GM18517 (cell line): Measurements from ENCODE around the gene FBXL16.
A peak's percentile ranks its signal among the peaks of the same experiment; 100 is the strongest.
"Not testable (repeated sequence)": the region's sequence is repeated elsewhere in the genome, so short reads cannot be mapped to it uniquely, and the experiment has no call there.

ENCODE experiments used
- ATAC-seq: cut with Tn5 transposase; IDR thresholded peaks from one replicate; pipeline ENCODE4 v1.9.1; 2021; ENCODE audit warnings: mild to moderate bottlenecking, moderate library complexity; ENCODE audit not compliant: unreplicated experiment

Gene FBXL16

DNA sequence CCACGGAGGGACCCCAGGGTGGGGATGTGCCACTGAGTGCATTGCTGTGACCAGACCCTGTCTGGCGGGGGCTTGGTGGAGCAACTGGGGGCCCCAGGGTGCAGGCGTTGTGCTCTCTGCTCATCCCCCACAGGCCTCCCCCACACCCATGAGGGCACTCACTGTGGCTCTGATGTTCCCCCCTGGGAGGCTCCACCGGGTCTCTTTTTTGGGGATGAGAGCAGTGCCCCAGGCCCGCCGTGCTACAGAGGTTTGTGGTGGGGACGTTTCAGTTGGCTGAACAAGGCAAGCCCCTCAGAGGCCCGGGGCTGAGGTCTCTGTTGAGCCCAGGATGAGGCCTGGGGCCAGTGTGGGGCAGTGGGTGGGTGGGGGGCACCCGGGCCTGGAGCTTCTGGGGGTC is 18.1 kb upstream of the FBXL16 start:
- no peak for ATAC-seq

DNA sequence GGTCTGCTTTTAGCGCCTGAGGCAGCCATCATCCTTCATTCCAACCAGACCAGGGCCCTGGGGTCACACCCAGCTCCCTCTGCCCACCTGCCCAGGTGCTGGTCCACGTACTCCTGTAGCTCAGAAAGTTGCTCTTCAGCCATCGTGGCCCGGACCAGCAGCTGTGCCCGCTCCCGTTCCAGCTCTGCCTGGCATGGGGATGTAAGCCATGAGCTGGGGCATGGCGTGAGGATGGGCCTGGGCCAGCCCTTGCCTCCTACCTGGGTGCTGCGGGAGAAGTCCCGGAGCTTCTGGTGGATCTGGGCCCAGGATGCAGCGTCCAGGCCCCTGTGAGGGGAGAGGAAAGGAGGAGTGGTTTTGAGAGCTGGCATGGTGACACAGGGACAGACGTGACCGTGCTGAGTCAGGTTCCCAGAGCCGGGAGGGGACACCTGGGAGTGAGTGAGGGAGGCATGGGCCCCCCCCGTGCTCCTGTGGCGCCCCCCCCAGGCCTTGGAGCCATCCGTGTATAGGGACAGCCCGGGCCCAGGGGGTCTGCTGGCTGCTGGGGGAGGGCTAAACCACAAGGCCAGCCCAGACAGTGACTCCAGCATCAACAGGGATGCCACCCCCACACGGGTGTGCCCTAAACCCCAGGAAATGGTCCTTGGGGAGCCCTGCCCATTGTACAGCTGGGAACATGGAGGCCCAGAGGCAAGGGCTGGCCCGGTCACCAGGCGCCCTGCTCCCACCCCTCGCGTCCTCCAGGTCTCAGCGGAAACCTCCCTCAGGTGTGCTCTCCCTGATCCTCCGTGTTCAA is 17.4 kb upstream of the FBXL16 start:
- ATAC-seq, result no peak

DNA sequence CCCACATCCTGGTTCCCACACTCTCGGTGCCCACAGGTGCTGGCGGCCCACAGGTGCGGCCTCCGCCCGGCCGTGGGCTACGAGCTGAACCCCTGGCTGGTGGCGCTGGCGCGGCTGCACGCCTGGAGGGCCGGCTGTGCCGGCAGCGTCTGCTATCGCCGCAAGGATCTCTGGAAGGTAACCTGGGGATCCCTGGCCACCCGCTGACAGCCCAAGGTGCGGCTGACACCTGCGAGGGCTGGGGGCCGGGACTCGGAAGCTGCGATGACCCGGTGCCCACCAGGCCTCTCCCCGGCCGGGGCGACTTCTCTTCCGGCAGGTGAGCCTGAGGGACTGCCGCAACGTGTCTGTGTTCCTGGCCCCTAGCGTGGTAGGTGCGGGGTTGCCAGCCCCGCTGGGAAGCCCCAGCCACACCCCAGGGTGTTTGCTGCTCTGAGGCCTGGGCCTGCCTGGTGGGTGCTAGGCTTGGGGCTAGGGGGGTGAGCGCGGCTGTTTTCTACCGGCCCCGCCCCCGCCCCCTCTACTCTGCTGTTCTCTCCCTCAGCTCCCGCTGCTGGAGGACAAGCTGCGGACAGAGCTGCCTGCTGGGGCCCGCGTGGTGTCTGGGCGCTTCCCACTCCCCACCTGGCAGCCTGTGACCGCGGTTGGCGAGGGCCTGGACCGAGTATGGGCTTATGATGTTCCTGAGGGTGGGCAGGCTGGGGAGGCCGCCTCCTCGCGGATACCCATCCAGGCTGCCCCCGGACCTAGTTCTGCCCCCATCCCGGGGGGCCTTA is 16.4 kb upstream of the FBXL16 start:
- ATAC-seq, result no peak

DNA sequence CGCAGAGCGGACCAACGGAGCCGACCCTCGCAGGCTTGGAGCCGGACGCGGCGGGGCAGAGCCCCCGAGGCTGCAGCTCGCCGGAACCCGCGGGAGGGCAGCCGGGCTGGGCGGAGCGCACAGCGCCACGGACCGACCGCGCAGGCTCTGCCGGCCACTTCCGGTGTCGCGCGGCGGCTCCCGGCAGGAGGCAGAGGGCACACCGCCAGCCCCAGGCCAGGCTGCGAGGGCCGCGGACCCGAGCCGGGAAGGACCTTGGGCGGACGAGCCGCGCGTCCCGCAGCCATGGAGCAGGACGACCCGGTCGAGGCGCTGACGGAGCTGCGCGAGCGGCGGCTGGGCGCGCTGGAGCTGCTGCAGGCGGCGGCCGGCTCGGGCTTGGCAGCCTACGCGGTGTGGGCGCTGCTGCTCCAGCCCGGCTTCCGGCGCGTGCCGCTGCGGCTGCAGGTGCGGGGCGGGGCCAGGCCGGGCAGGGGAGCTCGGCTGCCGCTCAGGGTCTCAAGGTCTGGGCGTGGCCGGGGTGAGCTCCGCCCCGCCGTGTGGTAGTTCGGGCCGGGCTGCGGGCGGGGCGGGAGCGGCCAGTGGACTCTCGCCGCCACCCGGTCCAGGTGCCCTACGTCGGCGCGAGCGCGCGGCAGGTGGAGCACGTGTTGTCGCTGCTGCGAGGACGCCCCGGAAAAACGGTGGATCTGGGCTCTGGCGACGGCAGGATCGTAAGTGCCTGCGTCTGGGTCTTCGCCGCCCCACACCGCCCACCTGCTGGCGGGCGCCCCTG is 15.6 kb upstream of the FBXL16 start, which contains the start of gene ANTKMT:
ANTKMT (plus strand) TSS at position 157 of the 775 bp plus-strand sequence; CDS start at position 286, 129 bp downstream.
- peak; percentile 67 for ATAC-seq

DNA sequence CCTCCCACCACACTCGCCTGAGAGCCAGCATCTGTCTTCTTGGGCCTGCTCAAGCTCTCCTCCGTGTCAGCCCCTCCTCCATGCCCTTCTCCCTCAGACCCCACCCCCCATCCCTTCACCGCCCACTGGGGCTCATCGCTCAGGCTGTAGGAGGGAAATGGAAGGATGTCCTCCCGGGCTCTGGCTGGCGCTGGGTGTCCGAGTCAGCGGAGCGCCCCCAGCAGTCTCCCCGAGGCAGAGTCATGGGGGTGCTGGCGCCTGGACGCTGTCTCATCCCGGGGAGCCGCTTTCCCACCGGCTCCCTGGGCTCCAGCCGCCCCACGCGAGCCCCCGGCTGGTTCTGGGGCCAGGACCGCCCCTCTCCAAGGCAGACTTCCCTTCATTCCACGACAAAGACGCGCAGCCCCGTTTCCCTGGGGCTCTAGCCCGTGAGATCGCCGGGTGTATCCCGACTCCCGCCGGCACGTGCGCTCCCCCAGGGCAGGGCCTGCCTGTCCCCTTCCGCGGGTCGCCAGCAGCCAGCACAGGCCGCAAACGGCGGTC is 14.9 kb upstream of the FBXL16 start:
- peak; percentile 10 for ATAC-seq

DNA sequence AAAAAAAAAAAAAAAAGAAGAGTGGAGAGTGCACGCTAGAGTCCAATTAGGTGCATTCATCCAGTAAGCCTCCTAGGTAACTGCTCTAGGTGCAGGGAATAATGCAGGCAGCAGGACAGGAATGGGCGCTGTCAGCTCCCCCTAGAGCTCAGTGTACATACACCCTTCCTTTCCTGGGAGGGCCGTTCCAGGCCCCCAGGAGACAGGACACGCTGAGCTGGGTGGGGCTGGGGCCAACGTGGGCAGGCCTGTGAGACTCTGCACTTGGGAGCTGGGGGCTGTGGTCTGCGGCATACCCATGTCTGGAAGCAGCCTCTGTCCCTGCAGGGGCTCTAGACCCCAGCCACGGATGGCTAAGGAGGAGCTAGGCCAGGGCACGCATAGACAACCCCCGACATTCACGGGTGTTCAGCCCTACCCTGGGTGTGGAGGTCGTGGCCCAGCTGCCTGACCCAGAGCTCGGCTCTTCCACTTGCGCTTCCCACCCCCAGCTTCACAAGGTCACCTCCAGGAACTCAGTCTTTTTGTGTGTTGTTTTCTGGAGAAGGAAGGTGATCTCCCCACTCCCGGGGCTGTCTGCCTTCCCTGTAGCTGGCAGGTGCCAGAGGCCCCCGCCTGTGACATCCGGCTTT is 14.3 kb upstream of the FBXL16 start:
- ATAC-seq, result peak; percentile 22

DNA sequence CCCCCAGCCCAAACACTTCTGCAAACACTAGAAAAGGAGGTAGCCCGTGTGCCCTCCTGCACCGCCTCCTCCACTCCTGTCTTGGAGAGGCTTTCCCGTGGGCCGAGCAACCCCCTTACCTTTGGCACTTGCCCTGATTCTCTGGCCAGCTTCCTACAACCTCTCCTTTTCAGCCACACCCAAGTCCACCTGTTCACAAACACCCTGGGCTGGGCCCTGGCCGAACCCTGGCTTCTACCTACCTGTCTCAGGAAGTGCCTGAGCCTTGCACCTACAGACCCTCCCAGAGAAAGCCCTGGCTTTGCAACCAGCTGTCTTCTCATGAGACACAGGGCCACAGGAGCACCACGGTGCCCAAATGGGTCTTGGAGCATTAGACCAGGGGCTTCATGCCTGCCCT is 13.3 kb upstream of the FBXL16 start:
- no peak for ATAC-seq

DNA sequence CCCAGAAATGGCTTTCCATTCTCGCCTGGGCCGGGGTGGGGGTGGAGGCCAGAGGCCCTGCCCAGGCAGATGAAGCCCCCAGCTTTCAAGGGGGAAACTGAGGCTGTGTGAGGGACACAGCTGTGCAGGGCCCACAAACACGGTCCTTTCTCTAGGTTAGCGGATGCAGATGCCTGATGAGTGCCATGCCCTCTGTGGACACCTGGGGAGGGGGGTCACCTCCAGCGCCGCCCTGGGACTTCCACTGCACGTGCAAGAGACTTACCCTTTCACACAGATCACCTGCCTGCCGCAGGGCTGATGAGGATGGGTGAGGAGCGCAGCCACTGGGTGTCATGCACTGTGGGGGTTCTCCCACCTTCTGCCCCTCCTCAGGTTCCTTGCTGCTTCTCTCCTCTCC is 12.8 kb upstream of the FBXL16 start:
- no peak for ATAC-seq

DNA sequence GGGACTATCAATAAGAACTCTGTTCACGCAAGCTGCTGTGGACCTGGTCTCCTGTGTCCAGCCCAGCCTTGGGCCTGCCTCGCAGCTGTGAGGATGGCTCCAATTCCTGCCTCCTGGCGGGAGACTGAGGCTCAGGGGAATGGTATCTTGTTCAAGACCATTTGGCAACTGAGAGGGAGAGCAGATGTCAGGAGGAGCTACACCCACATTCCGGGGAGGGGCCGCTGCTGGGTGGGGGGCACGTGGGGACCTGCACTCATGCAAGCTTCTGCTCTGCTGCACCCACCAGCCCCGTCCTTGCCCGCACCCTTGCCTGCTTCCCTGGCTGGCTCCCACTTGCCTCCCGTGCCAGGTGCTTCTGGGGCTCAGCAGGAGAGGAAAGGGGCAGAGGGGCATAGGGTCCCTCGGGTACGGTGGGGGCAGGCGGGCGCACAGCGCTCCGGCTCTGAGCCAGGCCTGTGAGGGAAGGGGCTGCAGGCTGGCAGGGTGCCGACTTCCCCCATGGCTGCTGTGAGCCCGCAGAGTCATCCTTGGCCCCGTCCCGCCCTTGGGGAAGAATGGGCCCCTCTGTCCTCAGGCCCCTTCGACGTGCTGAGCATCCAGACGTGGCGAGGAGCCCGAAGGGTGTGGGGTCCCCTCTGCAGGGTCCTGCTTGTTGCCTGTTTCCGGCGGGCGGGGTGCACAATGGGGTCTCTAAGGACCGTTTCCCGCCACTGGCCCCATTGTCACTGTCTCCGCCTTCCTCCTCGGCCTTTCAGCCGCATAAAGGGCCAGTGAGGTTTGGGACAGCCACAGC is 12.0 kb upstream of the FBXL16 start:
- ATAC-seq, result no peak

DNA sequence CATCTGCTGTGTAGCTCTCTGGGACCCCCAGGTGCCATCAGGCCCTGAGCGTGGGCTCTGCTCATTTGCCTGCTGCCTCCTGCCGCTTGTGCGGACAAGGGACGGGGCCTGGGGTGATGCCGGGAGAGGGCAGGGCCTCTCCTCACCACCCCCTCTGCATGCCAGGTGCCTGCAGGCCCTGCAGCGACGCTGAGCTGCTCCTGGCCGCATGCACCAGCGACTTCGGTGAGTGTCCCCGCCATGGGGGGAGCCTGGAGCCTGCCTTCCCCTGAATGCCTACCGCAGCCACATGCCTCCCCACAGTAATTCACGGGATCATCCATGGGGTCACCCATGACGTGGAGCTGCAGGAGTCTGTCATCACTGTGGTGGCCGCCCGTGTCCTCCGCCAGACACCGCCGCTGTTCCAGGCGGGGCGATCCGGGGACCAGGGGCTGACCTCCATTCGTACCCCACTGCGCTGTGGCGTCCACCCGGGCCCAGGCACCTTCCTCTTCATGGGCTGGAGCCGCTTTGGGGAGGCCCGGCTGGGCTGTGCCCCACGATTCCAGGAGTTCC is 11.2 kb upstream of the FBXL16 start:
- no peak for ATAC-seq

DNA sequence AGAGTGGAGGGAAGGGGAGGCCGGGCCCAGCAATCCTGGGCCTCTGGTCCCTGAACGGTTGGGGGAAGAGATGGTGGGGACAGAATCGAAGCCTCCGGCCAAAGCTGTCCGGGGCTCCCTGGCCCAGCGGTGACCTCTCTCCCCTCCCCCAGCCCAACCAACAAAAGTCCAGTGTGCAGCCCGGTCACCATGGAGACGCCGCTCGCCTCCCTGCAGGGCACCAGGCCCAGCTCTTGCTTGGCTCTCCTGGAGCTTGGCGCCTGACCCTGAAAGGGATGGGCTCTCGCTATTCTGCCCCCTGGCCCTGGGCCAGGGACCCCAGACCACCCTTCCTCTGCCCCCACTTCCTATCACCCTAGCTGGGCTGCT is 10.6 kb upstream of the FBXL16 start:
- ATAC-seq, result no peak

DNA sequence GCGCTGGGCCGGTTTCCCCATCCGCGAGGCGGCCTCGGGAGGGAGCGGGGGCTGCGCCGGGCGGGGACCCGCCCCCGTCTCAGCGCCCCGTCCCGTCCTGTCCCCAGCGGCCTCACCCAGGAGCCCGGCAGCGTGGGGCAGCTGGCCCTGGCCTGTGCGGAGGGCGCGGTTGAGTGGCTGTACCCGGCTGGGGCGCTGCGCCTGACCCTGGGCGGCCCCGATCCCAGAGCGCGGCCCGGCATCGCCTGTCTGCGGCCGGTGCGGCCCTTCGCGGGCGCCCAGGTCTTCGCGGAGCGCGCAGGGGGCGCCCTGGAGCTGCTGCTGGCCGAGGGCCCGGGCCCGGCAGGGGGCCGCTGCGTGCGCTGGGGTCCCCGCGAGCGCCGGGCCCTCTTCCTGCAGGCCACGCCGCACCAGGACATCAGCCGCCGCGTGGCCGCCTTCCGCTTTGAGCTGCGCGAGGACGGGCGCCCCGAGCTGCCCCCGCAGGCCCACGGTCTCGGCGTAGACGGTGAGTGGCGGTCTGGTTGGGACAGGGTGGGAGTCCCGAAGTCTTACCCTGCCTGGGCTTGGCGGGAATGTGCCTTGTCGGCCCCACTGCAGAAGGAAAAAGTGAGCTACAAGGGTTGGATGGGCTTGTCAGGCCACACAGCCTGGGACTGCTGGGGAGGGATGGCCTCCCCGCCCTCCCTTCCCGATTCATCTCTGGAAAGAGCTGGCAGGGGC is 10.0 kb upstream of the FBXL16 start:
- no peak for ATAC-seq

DNA sequence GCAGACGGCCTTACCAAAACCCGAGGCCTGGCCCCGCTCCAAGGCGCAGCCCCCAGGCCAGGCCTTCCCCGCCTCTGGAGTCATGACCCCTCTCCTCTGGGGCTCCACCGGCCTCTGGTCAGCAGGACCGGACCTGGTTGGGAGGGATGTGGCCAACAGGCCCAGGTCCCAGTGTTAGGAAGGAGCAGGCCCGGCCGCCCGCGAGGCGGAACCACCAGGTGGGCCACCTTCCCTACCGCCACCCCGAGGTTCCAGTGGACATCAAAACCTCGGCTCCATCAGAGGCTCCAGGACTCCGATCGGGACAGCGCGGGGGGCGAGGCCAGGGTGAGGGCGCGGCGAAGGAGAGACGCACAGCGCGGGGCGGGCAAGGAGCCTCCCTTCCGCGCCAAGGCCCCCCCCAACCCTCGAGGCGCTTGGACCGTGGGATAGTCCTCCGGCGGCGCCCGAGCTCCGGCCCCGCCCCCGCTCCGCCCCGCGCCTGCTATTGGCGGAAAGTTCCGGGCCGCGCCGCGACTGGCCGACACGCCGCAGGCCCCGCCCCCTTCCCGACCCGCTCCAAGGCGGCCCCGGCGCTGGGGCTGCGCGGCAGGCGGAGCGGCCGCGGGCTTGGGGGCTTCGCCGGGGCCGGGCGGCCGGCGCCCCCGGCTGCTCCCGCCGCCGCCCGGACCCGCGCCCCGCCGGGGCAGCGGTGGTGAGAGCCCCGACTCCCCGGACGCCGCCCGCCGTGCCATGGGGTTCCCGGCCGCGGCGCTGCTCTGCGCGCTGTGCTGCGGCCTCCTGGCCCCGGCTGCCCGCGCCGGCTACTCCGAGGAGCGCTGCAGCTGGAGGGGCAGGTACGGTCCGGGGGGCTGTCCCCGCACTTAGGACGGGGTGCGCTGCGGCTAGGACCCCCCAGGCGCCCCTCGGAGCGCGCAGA is 9.2 kb upstream of the FBXL16 start, which contains the start of gene METRN:
METRN (plus strand) TSS at position 561 of the 919 bp plus-strand sequence; CDS start at position 733, 172 bp downstream.
- no peak for ATAC-seq

DNA sequence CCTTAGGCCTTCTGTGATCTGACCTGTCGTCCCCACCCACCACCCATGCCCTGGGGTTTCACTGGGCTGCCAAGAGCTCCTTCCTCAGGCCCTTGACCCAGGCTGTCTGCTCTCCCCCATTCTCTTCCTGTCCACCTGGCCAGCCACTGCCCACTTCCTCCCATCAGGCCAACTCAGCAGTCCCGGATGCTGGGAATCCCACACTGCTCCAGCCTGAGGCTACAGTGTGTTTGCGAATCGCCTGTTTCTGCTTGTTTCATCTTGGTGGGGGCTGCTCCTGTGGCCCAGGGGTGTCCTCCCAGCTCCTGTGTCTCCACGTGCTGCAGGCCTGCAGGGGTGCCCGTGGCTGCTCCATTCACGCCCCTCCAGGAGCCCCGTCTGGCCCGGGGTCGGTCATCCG is 8.5 kb upstream of the FBXL16 start:
- ATAC-seq, result no peak

DNA sequence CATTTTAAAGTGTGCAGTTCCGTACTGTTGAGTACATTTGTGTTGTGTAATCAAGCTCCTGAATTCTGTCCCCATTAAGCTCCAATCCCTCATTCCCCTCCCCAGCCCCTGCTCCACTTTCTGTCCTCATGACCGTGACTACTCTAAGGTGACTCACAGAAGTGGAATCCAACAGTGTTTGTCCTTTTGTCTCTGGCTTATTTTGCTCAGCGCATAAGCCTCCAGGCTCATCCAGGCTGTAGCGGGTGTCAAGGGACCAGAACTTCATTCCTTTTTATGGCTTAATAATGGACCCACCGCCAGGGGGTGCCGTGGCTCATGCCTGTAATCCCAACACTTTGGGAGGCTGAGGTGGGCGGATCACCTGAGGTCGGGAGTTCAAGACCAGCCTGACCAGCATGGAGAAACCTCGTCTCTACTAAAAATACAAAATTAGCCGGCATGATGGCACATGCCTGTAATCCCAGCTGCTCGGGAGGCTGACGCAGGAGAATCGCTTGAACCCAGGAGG is 7.2 kb upstream of the FBXL16 start:
- not testable (repeated sequence) for ATAC-seq

DNA sequence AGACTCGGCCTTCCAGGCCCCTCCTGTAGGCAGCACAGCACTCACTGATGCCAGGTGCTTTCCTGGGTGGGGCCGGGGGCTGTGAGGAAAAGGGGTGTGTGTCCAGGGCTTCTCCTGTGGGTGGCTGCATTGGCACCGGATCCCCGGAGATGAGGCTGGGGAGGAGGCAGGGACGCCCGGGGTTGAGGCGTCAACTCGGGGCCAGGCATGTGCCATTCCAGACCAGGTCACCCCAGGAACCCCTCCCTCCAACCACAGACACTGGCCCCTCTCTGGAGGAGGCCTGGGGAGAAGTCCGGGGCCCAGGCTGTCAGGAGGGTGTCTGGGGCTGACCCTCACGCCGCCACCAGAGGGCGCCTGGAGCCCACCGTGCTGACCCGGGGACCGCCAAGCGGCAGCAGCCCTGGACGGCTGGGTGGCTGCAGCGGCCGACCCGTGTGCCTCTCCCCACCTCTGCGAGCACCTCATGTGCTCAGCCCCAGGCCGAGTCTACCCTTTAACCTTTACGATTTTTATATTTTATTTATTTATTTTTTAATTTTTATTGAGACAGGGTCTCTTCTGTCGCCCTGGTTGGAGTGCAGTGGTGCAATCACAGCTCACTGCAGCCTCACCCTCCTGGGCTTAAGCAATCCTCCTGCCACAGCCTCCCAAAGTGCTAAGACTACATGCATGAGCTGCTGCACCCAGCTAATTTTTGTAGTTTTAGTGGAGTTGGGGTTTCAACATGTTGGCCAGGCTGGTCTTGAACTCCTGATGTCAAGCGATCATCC is 6.1 kb upstream of the FBXL16 start:
- ATAC-seq, result no peak

DNA sequence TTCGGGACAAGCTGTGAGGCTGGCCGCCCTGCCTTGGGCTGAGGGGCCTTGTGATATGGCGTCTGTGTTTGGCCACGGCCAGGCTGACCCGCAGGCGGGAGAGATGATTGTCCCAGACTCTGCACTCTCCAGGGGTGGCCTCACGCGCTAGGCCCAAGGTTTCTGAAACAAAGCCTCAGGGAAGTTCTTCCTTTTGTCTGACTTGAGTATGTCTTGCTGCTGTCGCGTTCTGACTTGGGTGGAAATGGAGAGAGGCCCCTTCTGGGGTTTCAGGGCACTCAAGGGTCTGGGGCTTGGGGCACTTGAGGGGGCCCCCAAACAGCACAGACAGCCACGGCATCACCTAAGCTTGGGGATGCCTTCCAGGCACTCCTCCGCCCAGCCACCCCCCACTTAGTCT is 5.5 kb upstream of the FBXL16 start:
- no peak for ATAC-seq
